GM18873 (cell line): ENCODE measurements around the gene IVD.

Experiments
- ATAC-seq: cut with Tn5 transposase; IDR thresholded peaks from one replicate; pipeline ENCODE4 v1.9.1; 2021; ENCODE audit warnings: mild to moderate bottlenecking, moderate library complexity, moderate number of reproducible peaks; ENCODE audit not compliant: unreplicated experiment, low FRiP score

IVD gene

GRCh38 chr15:40412095-40412759 is 6.6 kb downstream of the IVD start:
- no peak for ATAC-seq

GRCh38 chr15:40413036-40413435 is 7.4 kb downstream of the IVD start:
- no peak for ATAC-seq

GRCh38 chr15:40414816-40415215 is 9.2 kb downstream of the IVD start:
- no peak for ATAC-seq

- no peak for ATAC-seq
Measured at GRCh38 chr15:40415226-40415625, 9.6 kb downstream of the IVD start.

GRCh38 chr15:40416056-40416455 is 10.5 kb downstream of the IVD start:
- no peak for ATAC-seq

GRCh38 chr15:40418126-40418525 is 12.5 kb downstream of the IVD start:
- no peak for ATAC-seq

GRCh38 chr15:40420071-40420713 is 14.6 kb downstream of the IVD start:
- no peak for ATAC-seq

- ATAC-seq, result no peak
Measured at GRCh38 chr15:40420793-40421192, 15.2 kb downstream of the IVD start.

- ATAC-seq, result no peak
Measured at GRCh38 chr15:40421246-40422157, 15.9 kb downstream of the IVD start.

- ATAC-seq, result no peak
Measured at GRCh38 chr15:40424483-40425115, 19.0 kb downstream of the IVD start.

GRCh38 chr15:40425681-40426080 is 20.1 kb downstream of the IVD start:
- no peak for ATAC-seq

- ATAC-seq, result no peak
Measured at GRCh38 chr15:40427188-40427587, 21.6 kb downstream of the IVD start.

- no peak for ATAC-seq
Measured at GRCh38 chr15:40428185-40428584, 22.6 kb downstream of the IVD start.

- ATAC-seq, result no peak
Measured at GRCh38 chr15:40429068-40429710, 23.6 kb downstream of the IVD start.

GRCh38 chr15:40430271-40430805 is 24.7 kb downstream of the IVD start:
- no peak for ATAC-seq

- no peak for ATAC-seq
Measured at GRCh38 chr15:40435023-40435709, 29.6 kb downstream of the IVD start.

GRCh38 chr15:40435710-40436089 is 30.1 kb downstream of the IVD start:
- ATAC-seq, result no peak

GRCh38 chr15:40436116-40436891 is 30.7 kb downstream of the IVD start:
- no peak for ATAC-seq
